Liver (tissue), 9 donors: ENCODE measurements around the gene LMOD1. TPM values are rescaled to one million over a fixed set of nuclear protein-coding genes. Genes with fewer than 3 reads are reported as not detected.

Experiments used
- DNase-seq: peaks from one replicate; pipeline ENCODE4 v3.0.0-alpha.2; 2017; ENCODE audit warnings: low spot score
- H3K27ac ChIP-seq, 2 donors: one replicate each; pipeline ENCODE4 v1.7.0; 2013; ENCODE audit warnings: inconsistent platforms in 2 of 2, low read length in 2 of 2, control low read depth in 1 of 2, low read depth in 1 of 2, mild to moderate bottlenecking in 1 of 2
- H3K27me3 ChIP-seq, 4 donors: one replicate each; pipeline versions ENCODE4 v1.6.1 to v1.7.0; 2013; ENCODE audit warnings: low read length in 3 of 4, inconsistent platforms in 1 of 4, mild to moderate bottlenecking in 1 of 4, moderate library complexity in 1 of 4; ENCODE audit not compliant: control insufficient read depth in 4 of 4, insufficient read depth in 4 of 4
- H3K36me3 ChIP-seq, 4 donors: one replicate each; pipeline versions ENCODE4 v1.6.1 to v1.7.0; 2013; ENCODE audit warnings: low read length in 3 of 4, mild to moderate bottlenecking in 3 of 4, low read depth in 1 of 4, moderate library complexity in 1 of 4; ENCODE audit not compliant: control insufficient read depth in 4 of 4, insufficient read depth in 3 of 4
- H3K4me1 ChIP-seq, 4 donors: one replicate each; pipeline versions ENCODE4 v1.6.1 to v1.7.0; 2013; ENCODE audit warnings: low read length in 3 of 4, mild to moderate bottlenecking in 3 of 4, moderate library complexity in 1 of 4; ENCODE audit not compliant: control insufficient read depth in 4 of 4, insufficient read depth in 4 of 4
- H3K4me3 ChIP-seq, 3 donors: one replicate each; pipeline versions ENCODE4 v1.6.1 to v1.7.0; 2013; ENCODE audit warnings: low read length in 3 of 3, control low read depth in 1 of 3, low read depth in 1 of 3, mild to moderate bottlenecking in 1 of 3
- H3K9ac ChIP-seq, 2 donors: one replicate each; pipeline ENCODE4 v1.7.0; 2013; ENCODE audit warnings: low read length in 2 of 2, mild to moderate bottlenecking in 2 of 2, moderate library complexity in 2 of 2, control low read depth in 1 of 2, low read depth in 1 of 2
- H3K9me3 ChIP-seq, 4 donors: one replicate each; pipeline versions ENCODE4 v1.6.1 to v1.7.0; 2013; ENCODE audit warnings: low read length in 3 of 4; ENCODE audit not compliant: control insufficient read depth in 4 of 4
- EGR1 ChIP-seq, 2 donors: IDR thresholded peaks; 2 replicates each; pipeline ENCODE4 v1.6.1; 2016 to 2018; ENCODE audit warnings: antibody characterized with exemption in 2 of 2, low read depth in 2 of 2
- FOXA1 ChIP-seq: IDR thresholded peaks from 2 replicates; pipeline ENCODE4 v1.6.1; 2016; ENCODE audit warnings: antibody characterized with exemption
- FOXA2 ChIP-seq: IDR thresholded peaks from 2 replicates; pipeline ENCODE4 v1.6.1; 2016; ENCODE audit warnings: antibody characterized with exemption
- HNF4G ChIP-seq: IDR thresholded peaks from 2 replicates; pipeline ENCODE4 v1.6.1; 2016; ENCODE audit warnings: antibody characterized with exemption
- JUND ChIP-seq, 2 donors: IDR thresholded peaks; 2 replicates each; pipeline ENCODE4 v1.6.1; 2016; ENCODE audit warnings: antibody characterized with exemption in 2 of 2
- NR2F2 ChIP-seq: IDR thresholded peaks from 2 replicates; pipeline ENCODE4 v1.6.1; 2016; ENCODE audit warnings: antibody characterized with exemption
- RAD21 ChIP-seq, 2 donors: IDR thresholded peaks; 2 replicates each; pipeline ENCODE4 v1.6.1; 2016; ENCODE audit warnings: antibody characterized with exemption in 2 of 2, mild to moderate bottlenecking in 2 of 2
- RXRA ChIP-seq, 2 donors: IDR thresholded peaks; 2 replicates each; pipeline ENCODE4 v1.6.1; 2017 to 2018; ENCODE audit warnings: antibody characterized with exemption in 2 of 2, mild to moderate bottlenecking in 1 of 2
- SP1 ChIP-seq: IDR thresholded peaks from 2 replicates; pipeline ENCODE4 v1.6.1; 2018; ENCODE audit warnings: antibody characterized with exemption, mild to moderate bottlenecking
- TAF1 ChIP-seq: conservative IDR thresholded peaks from 2 replicates; pipeline ENCODE4 v1.6.1; 2016; ENCODE audit warnings: antibody characterized with exemption, mild to moderate bottlenecking
- YY1 ChIP-seq: IDR thresholded peaks from 2 replicates; pipeline ENCODE4 v1.6.1; 2016; ENCODE audit warnings: antibody characterized with exemption, mild to moderate bottlenecking
- WGBS: extraction: QIAGEN DNeasy Blood & Tissue Kit; methylation state at CpG from one replicate; pipeline ENCODE4 v1.1.7; 2013; 5-methylcytosine and 5-hydroxymethylcytosine counted together
- polyA plus RNA-seq, 2 donors: library from polyadenylated mRNA; stranded (reverse) in 1 of 2; unstranded in 1 of 2; fragments of 200-250 nt in 1 of 2; fragments of >200 nt in 1 of 2; fragmentation: Nextera tagmentation in 1 of 2; extraction: Ambion mirVana in 1 of 2; gene quantifications; one replicate each; pipeline versions ENCODE4 v1.2.1 to v1.2.3, GENCODE V29; 2013 to 2015
- total RNA-seq, 2 donors: library from RNA; depleted of rRNA; stranded (reverse); fragments of >200 nt; gene quantifications; one replicate each; pipeline ENCODE4 v1.2.3, GENCODE V29; 2014
- TF ChIP-seq, protein P1 (sequence below): IDR thresholded peaks from 2 replicates; pipeline ENCODE4 v1.6.1; 2016; ENCODE audit warnings: antibody characterized with exemption
- TF ChIP-seq, protein P2 (sequence below): fragments of 150-350 bp; IDR thresholded peaks from 2 replicates; pipeline ENCODE4 v1.5.1; 2017; ENCODE audit warnings: improper control_type of control experiment, low read depth, low read length; ENCODE audit not compliant: missing input control
- TF ChIP-seq, protein P3 (sequence below): IDR thresholded peaks from 2 replicates; pipeline ENCODE4 v1.6.1; 2016; ENCODE audit warnings: antibody characterized with exemption
- donor health status: healthy.
- donor health status: healthy.
- donor health status: healthy.
- donor health status: healthy.
- donor health status: healthy.

The LMOD1 gene
- total and polyA plus RNA-seq, 4 donors, result 0.14 to 4.4 (median 2.2) TPM

DNA sequence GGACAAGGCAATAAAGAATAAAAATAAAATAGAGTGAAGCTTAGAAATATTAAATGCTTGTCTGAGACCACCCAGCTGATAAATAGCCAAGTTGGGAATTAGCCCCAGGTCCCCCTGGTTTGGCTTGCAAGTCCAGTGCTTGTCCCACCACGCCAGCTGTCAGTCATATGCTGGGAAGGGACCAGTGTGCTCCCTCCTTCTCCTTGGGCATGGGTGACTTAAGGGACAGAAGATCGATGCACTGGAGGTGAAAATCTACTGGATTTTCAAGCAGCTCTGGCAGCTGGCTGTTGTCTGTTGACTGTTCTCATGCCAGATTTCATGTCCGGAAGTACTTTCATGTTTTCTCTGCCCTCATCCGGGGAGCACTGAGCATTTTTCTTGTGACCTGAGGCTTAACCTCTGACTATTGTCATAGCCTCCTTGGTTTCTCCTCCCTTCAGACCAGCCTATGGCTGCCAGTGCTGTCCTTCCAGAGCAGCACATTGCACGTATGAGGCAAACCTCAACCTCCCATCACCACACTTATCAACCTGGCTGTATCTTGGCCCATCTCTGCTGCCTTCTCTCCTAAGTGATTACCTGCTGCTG, 12.4 kb downstream of the LMOD1 start:
- no peak for DNase-seq
- H3K27ac ChIP-seq, result no peak overlapping the region
- H3K9me3 ChIP-seq, result no peaks in the 10 kb centered on the region
- H3K9ac ChIP-seq, result no peak overlapping the region
- H3K36me3 ChIP-seq, result no peaks in the 10 kb centered on the region
- 49% methylated on average over 5 of the region's 5 CpGs for WGBS
- no peaks in the 10 kb centered on the region for H3K4me1 ChIP-seq
- TF ChIP-seq, protein P1, sequence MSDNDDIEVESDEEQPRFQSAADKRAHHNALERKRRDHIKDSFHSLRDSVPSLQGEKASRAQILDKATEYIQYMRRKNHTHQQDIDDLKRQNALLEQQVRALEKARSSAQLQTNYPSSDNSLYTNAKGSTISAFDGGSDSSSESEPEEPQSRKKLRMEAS, result no peak
- no peak for TF ChIP-seq NR2F2
- TF ChIP-seq RXRA (IDR thresholded peaks at IDR 0.05), result no peak
- TF ChIP-seq TAF1, result no peak
- H3K27me3 ChIP-seq, result no peaks in the 10 kb centered on the region
- no peak overlapping the region for H3K4me3 ChIP-seq

DNA sequence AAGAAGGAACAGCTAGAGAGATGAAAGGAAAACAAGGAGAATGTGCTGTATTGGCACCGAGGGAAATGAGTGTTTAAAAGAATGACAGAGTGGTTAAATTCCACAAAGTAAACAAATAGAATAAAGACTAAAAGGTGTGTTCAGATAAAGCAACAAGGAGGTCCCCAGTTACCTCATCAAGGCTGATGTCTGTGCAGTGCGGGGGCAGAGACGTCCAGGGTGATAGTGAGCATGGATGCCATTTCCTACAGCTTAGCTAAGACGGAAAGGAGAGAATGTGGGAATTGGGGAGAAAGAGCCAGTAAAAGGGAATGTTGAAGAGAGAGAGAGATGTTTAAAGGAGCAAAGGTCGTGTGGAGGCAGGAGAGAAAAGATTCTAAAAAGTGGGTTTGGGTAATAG, 15.5 kb downstream of the LMOD1 start:
- H3K27me3 ChIP-seq, result no peaks in the 10 kb centered on the region
- no peaks in the 10 kb centered on the region for H3K9me3 ChIP-seq

DNA sequence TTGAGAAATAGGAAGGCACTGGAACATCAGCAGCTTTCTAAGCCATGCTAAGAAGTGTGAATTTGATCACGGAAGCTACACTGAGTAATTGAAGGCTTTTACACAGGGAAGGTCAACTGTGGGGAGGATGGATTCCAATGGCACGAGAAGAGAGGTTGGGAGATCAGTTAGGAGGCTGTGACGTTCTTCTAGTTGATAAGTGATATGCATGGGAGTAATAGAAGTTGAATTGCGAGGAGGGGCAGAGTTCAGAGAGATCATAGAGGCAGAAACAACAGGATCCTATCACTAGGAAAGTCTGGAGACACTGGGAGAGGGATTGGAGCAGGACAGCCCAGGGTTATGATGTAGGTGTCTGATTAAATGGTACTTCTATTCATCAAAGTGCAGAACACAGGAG, 16.2 kb downstream of the LMOD1 start:
- no peak overlapping the region for H3K4me3 ChIP-seq
- DNase-seq, result no peak
- H3K9ac ChIP-seq, result no peak overlapping the region
- WGBS, result 80% methylated on average over 4 of the region's 4 CpGs
- H3K27me3 ChIP-seq, result no peaks in the 10 kb centered on the region
- TF ChIP-seq YY1 (no peak), HNF4G (no peak), FOXA2 (no peak), RXRA (IDR thresholded peaks at IDR 0.05) (no peak), SP1 (no peak), TAF1 (no peak), FOXA1 (no peak), EGR1 (IDR thresholded peaks at IDR 0.05; ENCODE audit: low read depth in 2 of 2) (no peak), RAD21 (IDR thresholded peaks at IDR 0.05) (no peak), JUND (IDR thresholded peaks at IDR 0.05) (no peak), NR2F2 (no peak)
- TF ChIP-seq, protein P2, sequence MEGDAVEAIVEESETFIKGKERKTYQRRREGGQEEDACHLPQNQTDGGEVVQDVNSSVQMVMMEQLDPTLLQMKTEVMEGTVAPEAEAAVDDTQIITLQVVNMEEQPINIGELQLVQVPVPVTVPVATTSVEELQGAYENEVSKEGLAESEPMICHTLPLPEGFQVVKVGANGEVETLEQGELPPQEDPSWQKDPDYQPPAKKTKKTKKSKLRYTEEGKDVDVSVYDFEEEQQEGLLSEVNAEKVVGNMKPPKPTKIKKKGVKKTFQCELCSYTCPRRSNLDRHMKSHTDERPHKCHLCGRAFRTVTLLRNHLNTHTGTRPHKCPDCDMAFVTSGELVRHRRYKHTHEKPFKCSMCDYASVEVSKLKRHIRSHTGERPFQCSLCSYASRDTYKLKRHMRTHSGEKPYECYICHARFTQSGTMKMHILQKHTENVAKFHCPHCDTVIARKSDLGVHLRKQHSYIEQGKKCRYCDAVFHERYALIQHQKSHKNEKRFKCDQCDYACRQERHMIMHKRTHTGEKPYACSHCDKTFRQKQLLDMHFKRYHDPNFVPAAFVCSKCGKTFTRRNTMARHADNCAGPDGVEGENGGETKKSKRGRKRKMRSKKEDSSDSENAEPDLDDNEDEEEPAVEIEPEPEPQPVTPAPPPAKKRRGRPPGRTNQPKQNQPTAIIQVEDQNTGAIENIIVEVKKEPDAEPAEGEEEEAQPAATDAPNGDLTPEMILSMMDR, result no peak
- TF ChIP-seq, protein P3, sequence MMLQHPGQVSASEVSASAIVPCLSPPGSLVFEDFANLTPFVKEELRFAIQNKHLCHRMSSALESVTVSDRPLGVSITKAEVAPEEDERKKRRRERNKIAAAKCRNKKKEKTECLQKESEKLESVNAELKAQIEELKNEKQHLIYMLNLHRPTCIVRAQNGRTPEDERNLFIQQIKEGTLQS, result no peak
- TF ChIP-seq, protein P1, result no peak
- no peak overlapping the region for H3K27ac ChIP-seq
- H3K4me1 ChIP-seq, result no peaks in the 10 kb centered on the region
- no peaks in the 10 kb centered on the region for H3K9me3 ChIP-seq
- H3K36me3 ChIP-seq, result no peaks in the 10 kb centered on the region

More for the DNA sequence above, 15.5 kb downstream of the LMOD1 start:
- Histone ChIP-seq H3K9ac (no peak overlapping the region), H3K4me3 (no peak overlapping the region), H3K27ac (no peak overlapping the region), H3K4me1 (no peaks in the 10 kb centered on the region), H3K36me3 (no peaks in the 10 kb centered on the region)
- TF ChIP-seq, protein P2, result no peak
- no peak for TF ChIP-seq NR2F2
- TF ChIP-seq YY1, result no peak
- 75% methylated on average over 5 of the region's 5 CpGs for WGBS
- DNase-seq, result no peak
